Omental fat pad (tissue), 4 donors: ENCODE results near the gene CHFR. TPM values are rescaled to one million over a fixed set of nuclear protein-coding genes. Genes with fewer than 3 reads are reported as not detected.
"Not testable (repeated sequence)": the region's sequence is repeated elsewhere in the genome, so short reads cannot be mapped to it uniquely, and the experiment has no call there.

ENCODE experiments used
- ATAC-seq: fragments of 150-250 bp; one replicate; pipeline ENCODE4 v1.9.1; 2016; ENCODE audit warnings: mild to moderate bottlenecking, moderate library complexity; ENCODE audit not compliant: low FRiP score
- DNase-seq: peaks from one replicate; pipeline ENCODE4 v3.0.0-alpha.2; 2019; ENCODE audit warnings: low spot score
- total RNA-seq, 4 donors: library from RNA; depleted of rRNA; stranded (reverse); fragments of >200 nt; gene quantifications; one replicate each; pipeline ENCODE4 v1.1.0, GENCODE V29; 2016
- TF ChIP-seq, protein P1 (sequence below), 3 donors: fragments of 450-650 bp; IDR thresholded peaks; one replicate each; pipeline ENCODE4 v1.5.1; 2016 to 2017; ENCODE audit warnings: antibody characterized with exemption in 3 of 3, mild to moderate bottlenecking in 3 of 3, moderate library complexity in 2 of 3

The CHFR gene
- total RNA-seq, 4 donors from 2014 or later = 17.7 to 59.9 (median 34.0) TPM

DNA sequence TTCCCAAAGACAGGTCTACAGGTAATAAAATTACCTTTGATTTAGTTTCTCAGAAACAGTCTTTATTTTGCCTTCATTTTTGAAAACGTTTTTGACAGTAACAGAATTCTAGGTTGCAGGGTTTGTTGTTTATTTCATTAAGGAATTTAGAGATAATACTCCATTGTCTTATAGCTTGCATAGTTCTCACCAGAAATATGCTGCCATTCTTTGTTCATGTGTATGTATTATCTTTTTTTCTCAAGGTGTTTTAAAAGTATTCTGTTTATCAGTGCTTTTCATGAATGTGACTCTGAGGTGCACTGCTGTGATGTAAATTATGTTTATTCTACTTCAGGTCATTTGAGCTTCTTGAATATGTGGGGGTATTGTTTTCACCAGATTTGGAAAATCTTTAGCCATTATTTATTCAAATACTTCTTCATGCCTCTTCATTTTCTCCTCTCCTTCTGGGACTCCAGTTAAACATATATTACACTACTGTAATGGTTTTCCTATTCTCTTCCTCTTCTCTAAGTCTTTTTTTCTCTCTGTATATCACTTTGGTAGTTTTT, 36.0 kb upstream of the CHFR start:
- no peak for ATAC-seq
- TF ChIP-seq, protein P1, sequence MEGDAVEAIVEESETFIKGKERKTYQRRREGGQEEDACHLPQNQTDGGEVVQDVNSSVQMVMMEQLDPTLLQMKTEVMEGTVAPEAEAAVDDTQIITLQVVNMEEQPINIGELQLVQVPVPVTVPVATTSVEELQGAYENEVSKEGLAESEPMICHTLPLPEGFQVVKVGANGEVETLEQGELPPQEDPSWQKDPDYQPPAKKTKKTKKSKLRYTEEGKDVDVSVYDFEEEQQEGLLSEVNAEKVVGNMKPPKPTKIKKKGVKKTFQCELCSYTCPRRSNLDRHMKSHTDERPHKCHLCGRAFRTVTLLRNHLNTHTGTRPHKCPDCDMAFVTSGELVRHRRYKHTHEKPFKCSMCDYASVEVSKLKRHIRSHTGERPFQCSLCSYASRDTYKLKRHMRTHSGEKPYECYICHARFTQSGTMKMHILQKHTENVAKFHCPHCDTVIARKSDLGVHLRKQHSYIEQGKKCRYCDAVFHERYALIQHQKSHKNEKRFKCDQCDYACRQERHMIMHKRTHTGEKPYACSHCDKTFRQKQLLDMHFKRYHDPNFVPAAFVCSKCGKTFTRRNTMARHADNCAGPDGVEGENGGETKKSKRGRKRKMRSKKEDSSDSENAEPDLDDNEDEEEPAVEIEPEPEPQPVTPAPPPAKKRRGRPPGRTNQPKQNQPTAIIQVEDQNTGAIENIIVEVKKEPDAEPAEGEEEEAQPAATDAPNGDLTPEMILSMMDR (IDR thresholded peaks at IDR 0.05) = no peak
- no peak for DNase-seq

DNA sequence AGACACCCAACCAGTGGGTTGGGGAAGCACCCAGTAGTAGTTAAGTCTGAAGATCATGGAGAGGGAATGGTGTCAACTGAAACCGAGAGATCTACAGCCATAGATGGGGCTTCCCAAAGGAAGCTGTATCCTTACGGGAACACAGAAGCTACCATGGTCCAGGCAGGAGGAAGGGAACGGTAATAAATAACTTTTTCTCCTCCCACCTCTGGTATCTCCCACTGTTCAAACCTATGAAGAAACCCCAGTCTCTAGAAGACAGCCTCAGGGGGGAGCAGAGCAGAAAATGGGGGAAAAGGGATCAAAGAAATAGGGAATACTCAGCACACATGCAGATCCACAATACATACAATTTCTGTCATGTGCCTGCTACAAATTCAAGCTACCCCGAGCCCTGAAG, 35.3 kb upstream of the CHFR start:
- TF ChIP-seq, protein P1 (IDR thresholded peaks at IDR 0.05) = no peak
- DNase-seq (no peak), ATAC-seq (no peak)

DNA sequence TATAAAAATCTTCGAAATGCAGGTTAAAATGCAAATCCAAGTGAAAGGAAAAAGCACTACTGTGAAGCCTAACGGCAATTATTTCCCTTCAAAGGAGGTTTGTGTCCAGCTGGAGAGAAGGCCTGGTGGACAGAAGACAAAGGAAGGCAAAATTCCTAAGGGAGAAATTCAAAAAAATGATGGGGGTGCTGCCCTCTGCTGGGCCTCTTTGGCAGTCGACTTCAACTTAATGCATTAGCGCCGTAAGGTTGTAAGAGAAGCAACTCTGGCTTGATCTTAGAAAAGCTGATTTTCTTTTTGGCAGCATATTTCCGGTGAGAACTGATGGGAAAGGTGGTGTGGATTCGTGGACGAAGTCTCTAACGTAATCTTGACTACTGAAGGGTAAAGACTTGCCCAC, 34.3 kb upstream of the CHFR start:
- DNase-seq = no peak
- TF ChIP-seq, protein P1 (IDR thresholded peaks at IDR 0.05) = no peak
- ATAC-seq = no peak

DNA sequence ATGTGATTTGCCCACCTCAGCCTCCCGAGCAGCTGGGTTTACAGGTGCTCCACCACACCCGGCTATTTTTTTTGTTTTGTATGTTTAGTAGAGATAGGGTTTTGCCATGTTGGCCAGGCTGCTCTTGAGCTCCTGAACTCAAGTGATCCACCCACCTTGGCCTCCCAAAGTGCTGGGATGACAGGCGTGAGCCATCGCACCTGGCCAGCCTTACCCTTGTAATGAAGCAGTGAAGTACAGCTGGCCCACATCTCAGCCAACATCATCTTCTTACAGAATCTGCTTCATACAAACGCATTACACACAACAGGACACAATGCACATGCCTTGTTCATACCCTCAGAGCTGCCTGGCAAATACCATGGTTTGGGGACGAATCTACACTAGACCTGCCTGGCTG, 31.3 kb upstream of the CHFR start:
- TF ChIP-seq, protein P1 (IDR thresholded peaks at IDR 0.05) = no peak
- ATAC-seq (no peak), DNase-seq (no peak)

DNA sequence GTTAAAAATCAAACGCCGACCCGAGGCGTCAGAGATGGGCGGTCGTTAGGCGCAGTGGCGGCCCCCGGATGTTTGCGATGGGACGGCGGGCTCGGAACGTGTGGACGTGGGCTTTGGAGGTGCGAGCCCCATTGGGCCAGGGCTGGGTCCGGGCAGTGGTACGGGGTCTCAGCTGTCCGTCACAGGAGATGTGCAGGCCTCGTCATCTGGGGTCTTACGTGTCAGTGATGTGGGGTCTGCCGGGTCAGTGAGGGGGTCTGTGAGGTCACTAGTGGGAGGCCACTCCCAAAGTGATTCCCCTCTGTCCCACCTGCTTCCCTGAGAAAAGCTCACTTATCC, 21.6 kb upstream of the CHFR start:
- DNase-seq (no peak), ATAC-seq (peak; percentile 8)
- TF ChIP-seq, protein P1 (IDR thresholded peaks at IDR 0.05) = no peak

DNA sequence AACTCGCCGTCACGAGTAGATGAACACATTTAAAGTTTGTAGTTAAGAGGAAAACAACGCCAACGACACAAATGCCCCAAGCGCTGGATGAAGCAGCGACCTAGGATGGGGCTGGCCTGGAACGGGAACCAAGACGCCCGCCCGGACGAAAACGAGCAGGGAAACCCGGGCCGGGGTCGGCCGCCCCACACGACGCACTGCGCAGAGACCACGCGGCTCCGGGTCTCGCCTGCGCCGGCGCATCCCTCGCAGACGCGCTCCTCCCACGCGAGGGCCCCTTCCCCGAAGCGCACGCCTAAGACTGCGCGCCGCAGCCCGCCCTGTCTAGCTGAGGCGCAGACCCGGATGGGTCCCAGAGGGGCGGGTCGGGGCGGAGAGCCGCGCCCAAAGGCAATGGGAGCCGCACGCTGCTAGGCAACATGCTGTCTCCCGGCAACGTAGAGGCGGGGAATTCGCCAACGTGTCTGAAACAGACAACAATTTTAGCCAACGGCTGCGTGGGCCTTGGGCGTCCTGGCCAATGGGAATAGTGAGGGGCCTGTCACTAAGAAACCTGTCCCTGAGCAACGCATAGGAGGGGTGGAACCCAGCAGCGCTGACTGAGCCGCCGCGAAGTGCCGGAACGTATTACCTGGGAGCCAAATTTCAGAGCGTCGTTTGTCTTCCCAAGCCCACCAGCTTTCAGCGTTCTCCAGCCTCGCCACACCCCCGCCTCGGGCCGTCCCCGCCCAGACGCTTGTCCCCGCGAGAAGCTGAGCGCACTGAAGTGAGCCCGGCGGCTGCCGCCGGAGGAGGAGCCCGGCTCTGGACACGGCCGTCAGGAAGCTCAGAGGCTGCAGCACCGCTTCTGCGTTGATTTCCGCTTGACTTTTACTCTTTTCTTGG, 21.0 kb upstream of the CHFR start:
- TF ChIP-seq, protein P1 (IDR thresholded peaks at IDR 0.05) = no peak
- DNase-seq = peak; percentile 71
- ATAC-seq = peak; percentile 95

- not testable (repeated sequence) for DNase-seq, ATAC-seq
Measured at GRCh38 chr12:132907789-132908144, 20.4 kb upstream of the CHFR start.
